ENCODE measurements around the gene CMYA5. TPM values are rescaled to one million over a fixed set of nuclear protein-coding genes. Genes with fewer than 3 reads are reported as not detected.

CMYA5 gene
- total RNA-seq, 1 donor from 2014 or later, result 2.0 TPM

- Histone ChIP-seq H3K27ac (no peak overlapping the region), H3K36me3 (no peaks in the 10 kb centered on the region), H3K4me1 (no peaks in the 10 kb centered on the region), H3K4me3 (no peak overlapping the region), H3K27me3 (ENCODE audit: low read depth) (no peaks in the 10 kb centered on the region), H3K9me3 (no peaks in the 10 kb centered on the region)
- intact Hi-C loops (cut with DNase I), result no loop called here
- ATAC-seq (no peak), DNase-seq (no peak)
- TF ChIP-seq CTCF (IDR thresholded peaks at IDR 0.05), result no peak
These were observed 40.9 kb downstream of the CMYA5 start for GRCh38 chr5:79730564-79730963.

- intact Hi-C loops (cut with DNase I), result no loop called here
- no peak for DNase-seq
- Histone ChIP-seq H3K27me3 (ENCODE audit: low read depth) (no peaks in the 10 kb centered on the region), H3K36me3 (no peaks in the 10 kb centered on the region), H3K4me1 (no peaks in the 10 kb centered on the region), H3K27ac (no peak overlapping the region), H3K9me3 (no peaks in the 10 kb centered on the region), H3K4me3 (no peak overlapping the region)
- no peak for ATAC-seq
- no peak for TF ChIP-seq CTCF (IDR thresholded peaks at IDR 0.05)
These were observed 42.1 kb downstream of the CMYA5 start for GRCh38 chr5:79731775-79732174.

GRCh38 chr5:79736528-79737514, 47.2 kb downstream of the CMYA5 start:
- no peak for DNase-seq
- H3K27ac ChIP-seq, result no peak overlapping the region

DNA sequence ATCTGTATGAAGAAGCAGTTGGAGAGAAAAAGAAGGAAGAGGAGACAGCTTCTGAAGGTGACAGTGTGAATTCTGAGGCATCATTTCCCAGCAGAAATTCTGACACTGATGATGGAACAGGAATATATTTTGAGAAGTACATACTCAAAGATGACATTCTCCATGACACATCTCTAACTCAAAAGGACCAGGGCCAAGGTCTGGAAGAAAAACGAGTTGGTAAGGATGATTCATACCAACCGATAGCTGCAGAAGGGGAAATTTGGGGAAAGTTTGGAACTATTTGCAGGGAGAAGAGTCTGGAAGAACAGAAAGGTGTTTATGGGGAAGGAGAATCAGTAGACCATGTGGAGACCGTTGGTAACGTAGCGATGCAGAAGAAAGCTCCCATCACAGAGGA, 48.7 kb downstream of the CMYA5 start:
- ATAC-seq (no peak), DNase-seq (no peak)
- intact Hi-C loops (cut with DNase I), result no loop called here
- no peak overlapping the region for H3K4me3 ChIP-seq
- no peaks in the 10 kb centered on the region for H3K4me1 ChIP-seq
- no peaks in the 10 kb centered on the region for H3K9me3 ChIP-seq
- TF ChIP-seq CTCF (IDR thresholded peaks at IDR 0.05), result no peak
- H3K27me3 ChIP-seq (ENCODE audit: low read depth), result no peaks in the 10 kb centered on the region
- no peaks in the 10 kb centered on the region for H3K36me3 ChIP-seq
- no peak overlapping the region for H3K27ac ChIP-seq

More at GRCh38 chr5:79736528-79737514, 47.2 kb downstream of the CMYA5 start:
- ATAC-seq, result no peak
- Histone ChIP-seq H3K27me3 (ENCODE audit: low read depth) (no peaks in the 10 kb centered on the region), H3K4me1 (no peaks in the 10 kb centered on the region), H3K9me3 (no peaks in the 10 kb centered on the region), H3K4me3 (no peak overlapping the region), H3K36me3 (no peaks in the 10 kb centered on the region)
- intact Hi-C loops (cut with DNase I), result no loop called here
- TF ChIP-seq CTCF (IDR thresholded peaks at IDR 0.05), result no peak

- intact Hi-C loops (cut with DNase I), result no loop called here
- TF ChIP-seq CTCF (IDR thresholded peaks at IDR 0.05), result no peak
- no peak for DNase-seq
- Histone ChIP-seq H3K36me3 (no peaks in the 10 kb centered on the region), H3K27me3 (ENCODE audit: low read depth) (no peaks in the 10 kb centered on the region), H3K9me3 (no peaks in the 10 kb centered on the region), H3K4me3 (no peak overlapping the region), H3K4me1 (no peaks in the 10 kb centered on the region), H3K27ac (no peak overlapping the region)
- ATAC-seq, result no peak
These were observed 53.0 kb downstream of the CMYA5 start for GRCh38 chr5:79742549-79743136.
